HepG2 (cell line): Measurements from ENCODE around the gene FRMD8. TPM values are rescaled to one million over a fixed set of nuclear protein-coding genes. Genes with fewer than 3 reads are reported as not detected.

Experiments used
- ATAC-seq: fragments of 200-7000 bp; cut with Tn5 transposase; 3 replicates; pipeline ENCODE4 v1.9.1; 2020; ENCODE audit warnings: mild to moderate bottlenecking, moderate library complexity
- BruUV-seq: library from RNA; stranded (reverse); fragments of 400-500 nt; replicated peaks from 2 replicates; lab custom pipeline; 2021; lab: Mats Ljungman, UMichigan
- CTCF ChIA-PET: fragments of 300-600 bp; formaldehyde crosslinking; extraction: SDS; loops from one replicate; lab custom pipeline; 2021; ENCODE audit warnings: low total read pairs, inconsistent platforms, low intra/inter-chr PET ratio; lab: Yijun Ruan, JAX
- POLR2A ChIA-PET: fragments of 350-600 bp; sonication (Branson Sonifier 250); formaldehyde crosslinking; loops from one replicate; lab custom pipeline; 2020; ENCODE audit warnings: antibody characterized with exemption, inconsistent platforms; lab: Yijun Ruan, JAX
- DNase-seq: peaks from one replicate; pipeline ENCODE4 v3.0.0-alpha.2; 2015; ENCODE audit warnings: low spot score
- FAIRE-seq: peaks from 3 replicates; lab custom pipeline; 2011; peaks lifted over from hg19 to GRCh38; lab: Jason Lieb, UNC
- H2AFZ ChIP-seq: one replicate; pipeline ENCODE4 v1.6.1; 2011; ENCODE audit warnings: low read length, inconsistent platforms
- H3K27ac ChIP-seq: fragments of 300-600 bp; 3 replicates; pipeline ENCODE4 v1.8.0; 2011; ENCODE audit warnings: mixed run types, mild to moderate bottlenecking, mixed read lengths, low read length, inconsistent platforms; ENCODE audit not compliant: insufficient read depth; ENCODE audit errors: extremely low read length
- H3K27me3 ChIP-seq, 2 experiments: fragments of 200-600 bp in 1 of 2; 2 replicates in 1 of 2; 3 replicates in 1 of 2; pipeline versions ENCODE4 v1.6.0 to v1.8.0; 2011; ENCODE audit warnings: low read length in 2 of 2, mild to moderate bottlenecking in 2 of 2, moderate library complexity in 2 of 2, inconsistent platforms in 1 of 2; ENCODE audit not compliant: insufficient read depth in 2 of 2, control insufficient read depth in 1 of 2
- H3K36me3 ChIP-seq, 2 experiments: fragments of 200-600 bp in 1 of 2; replicated peaks in 1 of 2; 2 replicates in 1 of 2; 3 replicates in 1 of 2; pipeline versions ENCODE4 v1.5.1 to v1.8.0; 2011; ENCODE audit warnings: low read length in 2 of 2, inconsistent platforms in 1 of 2; ENCODE audit not compliant: insufficient read depth in 2 of 2, control insufficient read depth in 1 of 2
- H3K4me1 ChIP-seq: 2 replicates; pipeline ENCODE4 v1.5.1; 2012; ENCODE audit warnings: low read length, inconsistent platforms; ENCODE audit not compliant: insufficient read depth
- H3K4me2 ChIP-seq: 2 replicates; pipeline ENCODE4 v1.6.0; 2011; ENCODE audit warnings: low read depth, low read length, inconsistent platforms
- H3K4me3 ChIP-seq, 3 experiments: fragments of 200-600 bp in 1 of 3; sonication (generic), shearing (Covaris generic) in 1 of 3; replicated peaks in 1 of 3; 2 replicates each; pipeline ENCODE4 v1.5.1; 2011 to 2016; ENCODE audit warnings: low read length in 3 of 3, inconsistent platforms in 2 of 3, low read depth in 2 of 3, mild to moderate bottlenecking in 2 of 3, control low read depth in 1 of 3, mixed read lengths in 1 of 3; ENCODE audit not compliant: insufficient read depth in 1 of 3
- H3K79me2 ChIP-seq: one replicate; pipeline ENCODE4 v1.6.1; 2011; ENCODE audit warnings: low read length, inconsistent platforms; ENCODE audit not compliant: insufficient read depth
- H3K9ac ChIP-seq: 2 replicates; pipeline ENCODE4 v1.6.0; 2011; ENCODE audit warnings: mild to moderate bottlenecking, low read depth, low read length, inconsistent platforms; ENCODE audit not compliant: insufficient read depth
- H3K9me3 ChIP-seq: 2 replicates; pipeline ENCODE4 v1.5.1; 2012; ENCODE audit warnings: mild to moderate bottlenecking, low read length
- H4K20me1 ChIP-seq: 2 replicates; pipeline ENCODE4 v1.6.0; 2011; ENCODE audit warnings: inconsistent platforms, mild to moderate bottlenecking, low read length, moderate library complexity; ENCODE audit not compliant: insufficient read depth
- EEA1 ChIP-seq: sonication (generic); formaldehyde crosslinking; IDR thresholded peaks from 2 replicates; pipeline ENCODE4 v1.5.1; 2020; ENCODE audit warnings: mild to moderate bottlenecking, missing genetic modification reagents, borderline replicate concordance
- FOSL1 ChIP-seq: sonication (generic); formaldehyde crosslinking; IDR thresholded peaks from 2 replicates; pipeline ENCODE4 v1.9.0; 2021; ENCODE audit warnings: missing genetic modification reagents, borderline replicate concordance
- HES4 ChIP-seq: sonication (generic); formaldehyde crosslinking; IDR thresholded peaks from 2 replicates; pipeline ENCODE4 v1.9.0; 2021; ENCODE audit warnings: mild to moderate bottlenecking, missing genetic modification reagents, borderline replicate concordance
- HNRNPH1 ChIP-seq: fragments of 200-400 bp; formaldehyde crosslinking; optimal IDR thresholded peaks from 2 replicates; pipeline ENCODE3; 2017; ENCODE audit warnings: mild to moderate bottlenecking, low read depth, low read length
- HNRNPK ChIP-seq: fragments of 200-400 bp; formaldehyde crosslinking; IDR thresholded peaks from 2 replicates; pipeline ENCODE4 v1.6.1; 2018; ENCODE audit warnings: low read length, low read depth, moderate library complexity, mild to moderate bottlenecking; ENCODE audit not compliant: poor library complexity, severe bottlenecking
- KAT7 ChIP-seq: IDR thresholded peaks from 2 replicates; pipeline ENCODE4 v1.6.1; 2018; ENCODE audit warnings: borderline replicate concordance, missing compliant biosample characterization
- KLF16 ChIP-seq, 2 experiments: sonication (generic) in 1 of 2; formaldehyde crosslinking in 1 of 2; IDR thresholded peaks; 2 replicates each; pipeline versions ENCODE4 v1.6.1 to v1.8.0; 2016 to 2023; ENCODE audit warnings: missing genetic modification reagents in 2 of 2, missing compliant biosample characterization in 1 of 2
- KMT2A ChIP-seq: sonication (generic); formaldehyde crosslinking; IDR thresholded peaks from 2 replicates; pipeline ENCODE4 v1.4.0; 2020; ENCODE audit warnings: missing genetic modification reagents
- MEIS2 ChIP-seq: sonication (generic); formaldehyde crosslinking; IDR thresholded peaks from 2 replicates; pipeline ENCODE4 v1.9.0; 2021; ENCODE audit warnings: mild to moderate bottlenecking, missing genetic modification reagents
- MXI1 ChIP-seq: IDR thresholded peaks from 3 replicates; pipeline ENCODE4 v1.6.1; 2012; ENCODE audit warnings: low read depth, low read length, inconsistent platforms, borderline replicate concordance
- POLR2A ChIP-seq, 2 experiments: IDR thresholded peaks; 2 replicates each; pipeline ENCODE4 v1.6.1; 2011; ENCODE audit warnings: low read depth in 2 of 2, low read length in 2 of 2, mild to moderate bottlenecking in 1 of 2, moderate library complexity in 1 of 2; ENCODE audit not compliant: insufficient read depth in 1 of 2
- RORA ChIP-seq: sonication (generic); formaldehyde crosslinking; IDR thresholded peaks from 2 replicates; pipeline ENCODE4 v1.5.0; 2020; ENCODE audit warnings: mild to moderate bottlenecking, missing genetic modification reagents, moderate library complexity
- SP2 ChIP-seq: sonication (generic); formaldehyde crosslinking; IDR thresholded peaks from 2 replicates; pipeline ENCODE4 v1.5.1; 2020; ENCODE audit warnings: mild to moderate bottlenecking, missing genetic modification reagents
- SSRP1 ChIP-seq: IDR thresholded peaks from 2 replicates; pipeline ENCODE4 v1.6.1; 2016; ENCODE audit warnings: control low read depth
- U2AF1 ChIP-seq: fragments of 200-400 bp; formaldehyde crosslinking; optimal IDR thresholded peaks from 2 replicates; pipeline ENCODE3; 2017; ENCODE audit warnings: mild to moderate bottlenecking, low read depth, low read length
- ZC3H4 ChIP-seq: sonication (generic); formaldehyde crosslinking; IDR thresholded peaks from 2 replicates; pipeline ENCODE4 v1.4.0; 2020; ENCODE audit warnings: missing genetic modification reagents, borderline replicate concordance
- ZNF546 ChIP-seq: sonication (generic); formaldehyde crosslinking; conservative IDR thresholded peaks from 2 replicates; pipeline ENCODE4 v1.8.1; 2023; ENCODE audit warnings: mild to moderate bottlenecking, missing genetic modification reagents
- ZNF563 ChIP-seq: sonication (generic); formaldehyde crosslinking; IDR thresholded peaks from 2 replicates; pipeline ENCODE4 v1.8.0; 2022; ENCODE audit warnings: mild to moderate bottlenecking, moderate library complexity, missing genetic modification reagents
- ZNF792 ChIP-seq: IDR thresholded peaks from 2 replicates; pipeline ENCODE4 v1.6.1; 2016
- WGBS: methylation state at CpG from one replicate; pipeline ENCODE4 v1.1.6; 2017; ENCODE audit warnings: low lambda C conversion rate; 5-methylcytosine and 5-hydroxymethylcytosine counted together
- in situ Hi-C: cut with HindIII; loops from 2 replicates; pipeline ENCODE4 v1.10.0; 2017; ENCODE audit warnings: low pct_unique_long_range_greater_than_20kb; ENCODE audit not compliant: extremely low pct_ligation_motif_present
- intact Hi-C: fragments of 100-400 bp; cut with micrococcal nuclease; formaldehyde crosslinking; loops from one replicate; pipeline ENCODE4 v1.10.0; 2022; ENCODE audit not compliant: unreplicated experiment
- polyA plus RNA-seq, 8 experiments: library from polyadenylated mRNA; depleted of rRNA in 3 of 8; stranded (reverse) in 7 of 8; unstranded in 1 of 8; fragments of >200 nt; fragmentation: Illumina TruSeq in 4 of 8; extraction: Trizol in 4 of 8; gene quantifications; 2 replicates each; pipeline versions ENCODE4 v1.2.1 to v1.2.3, GENCODE V29; 2011 to 2016; ENCODE audit warnings: low read depth in 4 of 8, missing spikeins in 1 of 8, mixed read lengths in 1 of 8; ENCODE audit not compliant: insufficient read depth in 1 of 8
- total RNA-seq, 5 experiments: library from RNA; depleted of rRNA; stranded (reverse); fragments of >200 nt; fragmentation: Illumina TruSeq; extraction: Trizol; gene quantifications; 2 replicates each; pipeline ENCODE4 v1.2.3, GENCODE V29; 2016; ENCODE audit warnings: low read depth in 1 of 5
- TF ChIP-seq, protein P1 (sequence below): sonication (generic); formaldehyde crosslinking; IDR thresholded peaks from 2 replicates; pipeline ENCODE4 v1.4.0; 2020; ENCODE audit warnings: missing genetic modification reagents
- TF ChIP-seq, protein P2 (sequence below): sonication (generic); formaldehyde crosslinking; IDR thresholded peaks from 2 replicates; pipeline ENCODE4 v1.8.0; 2022; ENCODE audit warnings: mild to moderate bottlenecking, missing genetic modification reagents; ENCODE audit not compliant: insufficient replicate concordance

FRMD8 gene
- total and polyA plus RNA-seq, 2 of the 13 experiments (the other 11 are each of a cell fraction or from before 2014, with no cell fraction given): 5.8 to 20.6 TPM

DNA sequence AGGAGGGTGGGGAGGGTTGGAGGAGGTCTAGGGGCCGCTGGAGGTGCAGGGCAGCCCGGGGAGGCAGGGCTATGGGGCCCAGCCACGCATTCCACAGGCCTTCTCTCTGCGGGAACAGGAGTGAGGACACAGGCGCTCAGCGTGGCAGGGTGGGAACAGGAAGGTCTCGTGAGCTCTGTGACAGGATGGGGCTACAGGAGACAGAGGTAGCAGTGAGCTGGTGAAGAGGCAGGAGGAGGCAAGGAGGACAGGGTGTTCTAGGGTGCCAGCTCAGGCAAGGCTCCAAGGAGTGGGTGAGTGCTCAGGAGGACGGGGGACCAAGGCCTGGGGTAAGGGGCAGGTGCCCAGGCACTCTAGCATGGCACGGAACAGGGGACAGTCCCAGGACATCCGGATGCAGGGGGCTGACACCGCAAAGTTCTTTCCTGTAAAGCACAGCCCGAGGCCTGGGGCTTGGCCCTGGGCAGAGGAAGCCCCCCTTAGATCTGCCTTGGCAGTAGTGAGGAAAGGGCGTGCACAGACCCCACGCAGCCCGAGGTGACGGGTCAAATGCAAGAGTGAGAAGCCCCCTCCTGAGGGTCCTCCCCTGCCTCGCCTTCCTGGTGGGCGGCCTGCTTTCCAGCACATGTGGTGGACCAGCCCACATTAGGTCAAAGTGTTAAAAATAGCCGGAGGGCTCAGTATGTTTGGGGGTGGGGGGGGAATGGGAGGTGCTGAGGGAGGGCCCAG is 31.4 kb downstream of the FRMD8 start:
- no peaks in the 10 kb centered on the region for H3K36me3 ChIP-seq
- H3K4me3 ChIP-seq: peak overlapping the region; percentile 62 to 87 (median 64)
- no TSS peak for BruUV-seq
- no peak for FAIRE-seq
- ATAC-seq: peak; percentile 0; the same call in 2 of the 3 replicates
- POLR2A ChIA-PET: interaction anchor here (1.0 to 17.8 kb wide), 25 partner anchors 9 to 421 kb away, joined by 3 to 952 read pairs (median 20); partner anchors contain the start of genes BATF2, DPF2, EHBP1L1 and FRMD8
- H3K4me1 ChIP-seq: peaks cover 67% of the 10 kb centered on the region
- peak overlapping the region; percentile 99 for H3K4me2 ChIP-seq
- intact Hi-C loops: loop anchor here (1.0 to 5.0 kb wide), 5 partner anchors 9 to 94 kb away; partner anchors contain the start of gene SLC25A45
- peak overlapping the region; percentile 100 for H3K9ac ChIP-seq
- no peaks in the 10 kb centered on the region; a peak in 1 of 5 replicates for H3K27me3 ChIP-seq
- peak overlapping the region; percentile 100 for H3K27ac ChIP-seq
- H3K9me3 ChIP-seq: no peaks in the 10 kb centered on the region
- WGBS: 0% methylated on average over 11 of the region's 19 CpGs
- H3K79me2 ChIP-seq: peaks cover 41% of the 10 kb centered on the region
- no peak for DNase-seq
- in situ Hi-C loops: loop anchor here (5.0 kb wide), 1 partner anchor 36 kb away; the partner anchor contains the start of gene SLC25A45
- CTCF ChIA-PET: interaction anchor here (2.7 kb wide), 1 partner anchor 93 kb away, joined by 20 read pairs; no protein-coding TSS in a partner anchor
- peaks cover 2% of the 10 kb centered on the region; the same call in 1 of the 2 replicates for H4K20me1 ChIP-seq
- H2AFZ ChIP-seq: no peak overlapping the region
- no peak for TF ChIP-seq MEIS2 (CRISPR knock-in tag)
- no peak for TF ChIP-seq EEA1
- TF ChIP-seq KAT7 (CRISPR knock-in tag): 0 out of 2 replicates have a peak, but pooled peaks have one; percentile 7
- peak in 1 of 2 experiments; percentile 58; a peak in 2 of 4 replicates for TF ChIP-seq POLR2A (IDR thresholded peaks at IDR 0.05; ENCODE audit: insufficient read depth in 1 of 2, low read depth in 2 of 2, low read length in 2 of 2)
- TF ChIP-seq ZNF563 (CRISPR knock-in tag): 0 out of 2 replicates have a peak, but pooled peaks have one; percentile 15
- peak; percentile 32 for TF ChIP-seq U2AF1
- TF ChIP-seq, protein P1, sequence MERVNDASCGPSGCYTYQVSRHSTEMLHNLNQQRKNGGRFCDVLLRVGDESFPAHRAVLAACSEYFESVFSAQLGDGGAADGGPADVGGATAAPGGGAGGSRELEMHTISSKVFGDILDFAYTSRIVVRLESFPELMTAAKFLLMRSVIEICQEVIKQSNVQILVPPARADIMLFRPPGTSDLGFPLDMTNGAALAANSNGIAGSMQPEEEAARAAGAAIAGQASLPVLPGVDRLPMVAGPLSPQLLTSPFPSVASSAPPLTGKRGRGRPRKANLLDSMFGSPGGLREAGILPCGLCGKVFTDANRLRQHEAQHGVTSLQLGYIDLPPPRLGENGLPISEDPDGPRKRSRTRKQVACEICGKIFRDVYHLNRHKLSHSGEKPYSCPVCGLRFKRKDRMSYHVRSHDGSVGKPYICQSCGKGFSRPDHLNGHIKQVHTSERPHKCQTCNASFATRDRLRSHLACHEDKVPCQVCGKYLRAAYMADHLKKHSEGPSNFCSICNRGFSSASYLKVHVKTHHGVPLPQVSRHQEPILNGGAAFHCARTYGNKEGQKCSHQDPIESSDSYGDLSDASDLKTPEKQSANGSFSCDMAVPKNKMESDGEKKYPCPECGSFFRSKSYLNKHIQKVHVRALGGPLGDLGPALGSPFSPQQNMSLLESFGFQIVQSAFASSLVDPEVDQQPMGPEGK (CRISPR knock-in tag): peak; percentile 30; the same call in 1 of the 2 replicates
- 0 out of 3 replicates have a peak, but pooled peaks have one; percentile 3 for TF ChIP-seq MXI1
- 0 out of 2 replicates have a peak, but pooled peaks have one; percentile 29 for TF ChIP-seq HES4
- TF ChIP-seq SP2 (CRISPR knock-in tag): peak; percentile 16; the same call in 1 of the 2 replicates
- TF ChIP-seq, protein P2, sequence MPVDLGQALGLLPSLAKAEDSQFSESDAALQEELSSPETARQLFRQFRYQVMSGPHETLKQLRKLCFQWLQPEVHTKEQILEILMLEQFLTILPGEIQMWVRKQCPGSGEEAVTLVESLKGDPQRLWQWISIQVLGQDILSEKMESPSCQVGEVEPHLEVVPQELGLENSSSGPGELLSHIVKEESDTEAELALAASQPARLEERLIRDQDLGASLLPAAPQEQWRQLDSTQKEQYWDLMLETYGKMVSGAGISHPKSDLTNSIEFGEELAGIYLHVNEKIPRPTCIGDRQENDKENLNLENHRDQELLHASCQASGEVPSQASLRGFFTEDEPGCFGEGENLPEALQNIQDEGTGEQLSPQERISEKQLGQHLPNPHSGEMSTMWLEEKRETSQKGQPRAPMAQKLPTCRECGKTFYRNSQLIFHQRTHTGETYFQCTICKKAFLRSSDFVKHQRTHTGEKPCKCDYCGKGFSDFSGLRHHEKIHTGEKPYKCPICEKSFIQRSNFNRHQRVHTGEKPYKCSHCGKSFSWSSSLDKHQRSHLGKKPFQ (CRISPR knock-in tag): peak; percentile 38
- no peak for TF ChIP-seq KLF16 (CRISPR knock-in tag; IDR thresholded peaks at IDR 0.05)
- no peak for TF ChIP-seq RORA
- TF ChIP-seq ZC3H4 (CRISPR knock-in tag): peak; percentile 30; the same call in 1 of the 2 replicates
- TF ChIP-seq ZNF546 (CRISPR knock-in tag): 0 out of 2 replicates have a peak, but pooled peaks have one; percentile 7
- TF ChIP-seq ZNF792 (CRISPR knock-in tag): 0 out of 2 replicates have a peak, but pooled peaks have one; percentile 0
- no peak for TF ChIP-seq HNRNPH1
- peak; percentile 9 for TF ChIP-seq HNRNPK
- 0 out of 2 replicates have a peak, but pooled peaks have one; percentile 1 for TF ChIP-seq SSRP1 (CRISPR knock-in tag)
- no peak for TF ChIP-seq FOSL1
- TF ChIP-seq KMT2A: 0 out of 2 replicates have a peak, but pooled peaks have one; percentile 32
